Endodermal cell (in vitro differentiated cells): ENCODE results near the gene RASSF4. TPM values are rescaled to one million over a fixed set of nuclear protein-coding genes. Genes with fewer than 3 reads are reported as not detected.

Source experiments
- DNase-seq: peaks from one replicate; pipeline ENCODE4 v3.0.0-alpha.2; 2017
- H3K27ac ChIP-seq: 2 replicates; pipeline ENCODE4 v1.5.1; 2013; ENCODE audit warnings: mild to moderate bottlenecking, low read depth, low read length, moderate library complexity
- H3K27me3 ChIP-seq: 2 replicates; pipeline ENCODE4 v1.6.1; 2013; ENCODE audit warnings: mild to moderate bottlenecking, low read length, moderate library complexity; ENCODE audit not compliant: insufficient read depth, control insufficient read depth, poor library complexity, severe bottlenecking
- H3K36me3 ChIP-seq: 2 replicates; pipeline ENCODE4 v1.7.0; 2013; ENCODE audit warnings: mild to moderate bottlenecking, low read length, moderate library complexity; ENCODE audit not compliant: control insufficient read depth, insufficient read depth
- H3K4me1 ChIP-seq: one replicate; pipeline ENCODE4 v1.7.0; 2013; ENCODE audit warnings: low read length; ENCODE audit not compliant: control insufficient read depth, insufficient read depth
- H3K4me3 ChIP-seq: 2 replicates; pipeline ENCODE4 v1.5.1; 2013; ENCODE audit warnings: mild to moderate bottlenecking, low read length, moderate library complexity
- H3K9ac ChIP-seq: 2 replicates; pipeline ENCODE4 v1.6.1; 2013; ENCODE audit warnings: mild to moderate bottlenecking, low read length, moderate library complexity; ENCODE audit not compliant: poor library complexity, severe bottlenecking; ENCODE audit errors: extremely low read depth
- H3K9me3 ChIP-seq: 2 replicates; pipeline ENCODE4 v1.6.1; 2013; ENCODE audit warnings: mild to moderate bottlenecking, low read length, moderate library complexity; ENCODE audit not compliant: control insufficient read depth
- H3K27ac Mint-ChIP-seq: 2 replicates; pipeline ENCODE4 v1.8.0; 2020; ENCODE audit warnings: mixed read lengths
- H3K27me3 Mint-ChIP-seq: 2 replicates; pipeline ENCODE4 v1.8.0; 2021; ENCODE audit warnings: mild to moderate bottlenecking, mixed read lengths; ENCODE audit not compliant: insufficient read depth
- H3K36me3 Mint-ChIP-seq: 2 replicates; pipeline ENCODE4 v1.8.0; 2020; ENCODE audit warnings: low read depth, mixed read lengths
- H3K4me1 Mint-ChIP-seq: 2 replicates; pipeline ENCODE4 v1.8.0; 2020; ENCODE audit warnings: mixed read lengths
- H3K4me3 Mint-ChIP-seq: 2 replicates; pipeline ENCODE4 v1.8.0; 2020; ENCODE audit warnings: mild to moderate bottlenecking, moderate library complexity, mixed read lengths
- H3K9me3 Mint-ChIP-seq: 2 replicates; pipeline ENCODE4 v1.8.0; 2020; ENCODE audit warnings: mild to moderate bottlenecking, mixed read lengths
- WGBS, 2 experiments: methylation state at CpG; one replicate each; pipeline versions ENCODE4 v1.1.5 to v1.1.7; 2013; ENCODE audit warnings: missing lambda C conversion rate in 2 of 2, mixed read lengths in 1 of 2; ENCODE audit not compliant: insufficient coverage in 1 of 2, insufficient read length in 1 of 2; 5-methylcytosine and 5-hydroxymethylcytosine counted together
- total RNA-seq, 2 donors: library from RNA; stranded (reverse); fragmentation: NEBNext Ultra II Directional in 1 of 2; extraction: Animal tissue kit (Norgen Biotek cat#: 25700) in 1 of 2; gene quantifications; 2 replicates in 1 of 2; 3 replicates in 1 of 2; pipeline ENCODE4 v1.2.1, GENCODE V29; 2021
- TF ChIP-seq, protein P1 (sequence below): fragments of 200-600 bp; sonication (generic); conservative IDR thresholded peaks from 2 replicates; pipeline ENCODE4 v1.5.0; 2021; ENCODE audit warnings: antibody characterized with exemption, mild to moderate bottlenecking

The RASSF4 gene
- total RNA-seq, 2 donors from 2014 or later = 5.2 to 14.1 TPM

DNA sequence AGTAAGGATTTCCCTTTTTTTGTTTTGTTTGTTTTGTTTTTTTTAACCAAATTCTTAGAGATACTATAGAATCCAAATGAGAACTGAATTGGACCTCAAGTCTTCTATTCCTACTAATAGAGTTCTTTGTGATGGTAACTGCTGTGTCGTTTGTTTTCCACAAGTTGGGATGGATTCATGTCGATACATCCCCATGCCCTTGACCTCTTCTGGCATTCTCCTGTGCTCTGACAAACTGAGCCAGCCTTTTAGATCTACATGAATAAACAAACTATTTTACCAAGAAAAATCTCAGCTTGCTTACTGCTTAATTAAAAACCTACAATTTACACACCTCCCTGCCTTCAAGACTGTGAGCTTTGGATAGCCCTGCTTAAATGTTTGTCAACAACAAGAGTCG, 45.1 kb downstream of the RASSF4 start:
- no peak for DNase-seq
- no peaks in the 10 kb centered on the region for H3K27me3 Mint-ChIP-seq
- TF ChIP-seq, protein P1, sequence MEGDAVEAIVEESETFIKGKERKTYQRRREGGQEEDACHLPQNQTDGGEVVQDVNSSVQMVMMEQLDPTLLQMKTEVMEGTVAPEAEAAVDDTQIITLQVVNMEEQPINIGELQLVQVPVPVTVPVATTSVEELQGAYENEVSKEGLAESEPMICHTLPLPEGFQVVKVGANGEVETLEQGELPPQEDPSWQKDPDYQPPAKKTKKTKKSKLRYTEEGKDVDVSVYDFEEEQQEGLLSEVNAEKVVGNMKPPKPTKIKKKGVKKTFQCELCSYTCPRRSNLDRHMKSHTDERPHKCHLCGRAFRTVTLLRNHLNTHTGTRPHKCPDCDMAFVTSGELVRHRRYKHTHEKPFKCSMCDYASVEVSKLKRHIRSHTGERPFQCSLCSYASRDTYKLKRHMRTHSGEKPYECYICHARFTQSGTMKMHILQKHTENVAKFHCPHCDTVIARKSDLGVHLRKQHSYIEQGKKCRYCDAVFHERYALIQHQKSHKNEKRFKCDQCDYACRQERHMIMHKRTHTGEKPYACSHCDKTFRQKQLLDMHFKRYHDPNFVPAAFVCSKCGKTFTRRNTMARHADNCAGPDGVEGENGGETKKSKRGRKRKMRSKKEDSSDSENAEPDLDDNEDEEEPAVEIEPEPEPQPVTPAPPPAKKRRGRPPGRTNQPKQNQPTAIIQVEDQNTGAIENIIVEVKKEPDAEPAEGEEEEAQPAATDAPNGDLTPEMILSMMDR = no peak
- Histone ChIP-seq H3K27ac (no peak overlapping the region), H3K9me3 (peaks cover 27% of the 10 kb centered on the region), H3K27me3 (no peaks in the 10 kb centered on the region), H3K4me1 (no peaks in the 10 kb centered on the region), H3K36me3 (peaks cover 25% of the 10 kb centered on the region), H3K9ac (no peak overlapping the region), H3K4me3 (no peak overlapping the region)
- WGBS, 2 experiments = 93 to 100% methylated on average over 1 to 3 of the region's 3 CpGs
- no peak overlapping the region for H3K27ac Mint-ChIP-seq
- peaks cover 33% of the 10 kb centered on the region for H3K9me3 Mint-ChIP-seq
- H3K4me1 Mint-ChIP-seq = peaks cover 11% of the 10 kb centered on the region
- H3K4me3 Mint-ChIP-seq = no peak overlapping the region
- H3K36me3 Mint-ChIP-seq = peaks cover 30% of the 10 kb centered on the region

- no peak overlapping the region for H3K4me3 Mint-ChIP-seq
- no peaks in the 10 kb centered on the region for H3K27me3 Mint-ChIP-seq
- peaks cover 33% of the 10 kb centered on the region for H3K9me3 Mint-ChIP-seq
- DNase-seq = no peak
- Histone ChIP-seq H3K9ac (no peak overlapping the region), H3K27ac (no peak overlapping the region), H3K9me3 (peaks cover 27% of the 10 kb centered on the region), H3K4me1 (no peaks in the 10 kb centered on the region), H3K4me3 (no peak overlapping the region), H3K36me3 (peaks cover 25% of the 10 kb centered on the region), H3K27me3 (no peaks in the 10 kb centered on the region)
- peaks cover 6% of the 10 kb centered on the region for H3K4me1 Mint-ChIP-seq
- 95% methylated on average over 1 of the region's 1 CpG; no CpG with 5 or more reads in 1 of the 2 experiments for WGBS, 2 experiments
- no peak overlapping the region for H3K27ac Mint-ChIP-seq
- TF ChIP-seq, protein P1 = no peak
- peaks cover 30% of the 10 kb centered on the region for H3K36me3 Mint-ChIP-seq
Measured at GRCh38 chr10:45005284-45005683, 45.7 kb downstream of the RASSF4 start.

GRCh38 chr10:45006276-45007030, 46.9 kb downstream of the RASSF4 start:
- no peak for DNase-seq
- Histone ChIP-seq H3K36me3 (peaks cover 25% of the 10 kb centered on the region), H3K4me1 (no peaks in the 10 kb centered on the region), H3K27me3 (no peaks in the 10 kb centered on the region), H3K9ac (no peak overlapping the region), H3K27ac (no peak overlapping the region), H3K4me3 (no peak overlapping the region), H3K9me3 (peaks cover 27% of the 10 kb centered on the region)
- WGBS, 2 experiments = 97 to 100% methylated on average over 1 to 3 of the region's 3 CpGs
- Mint-ChIP-seq H3K36me3 (peaks cover 30% of the 10 kb centered on the region), H3K27me3 (no peaks in the 10 kb centered on the region), H3K27ac (no peak overlapping the region), H3K4me1 (peaks cover 3% of the 10 kb centered on the region), H3K9me3 (peaks cover 32% of the 10 kb centered on the region), H3K4me3 (no peak overlapping the region)
- TF ChIP-seq, protein P1 = no peak
